ENCODE data around the gene CCDC9B.

DNA sequence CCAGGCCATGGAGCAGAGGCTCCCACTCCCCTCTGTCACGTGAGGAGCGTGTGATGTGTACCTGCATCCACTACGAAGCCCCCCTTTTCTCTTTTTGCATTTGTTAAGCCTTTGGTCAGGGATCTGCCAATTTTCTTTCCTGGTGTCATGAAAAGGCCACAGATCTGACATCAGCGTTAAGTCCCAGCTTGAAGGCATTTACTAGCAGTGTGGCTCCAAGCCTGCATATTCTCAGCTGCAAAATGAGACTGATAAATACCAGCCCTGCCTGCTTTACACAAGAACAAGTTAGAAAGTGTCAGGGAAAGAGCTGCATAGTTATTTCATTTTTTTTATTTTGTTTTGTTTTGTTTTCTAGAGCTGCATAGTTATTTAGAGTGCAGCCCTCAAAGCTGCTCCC, 55.6 kb downstream of the CCDC9B start:
- TF ChIP-seq POLR2A (IDR thresholded peaks at IDR 0.05; ENCODE audit: low read depth, low read length) (no peak), CEBPB (IDR thresholded peaks at IDR 0.05; ENCODE audit: low read depth, low read length) (no peak), SMC3 (IDR thresholded peaks at IDR 0.05; ENCODE audit: low read depth, low read length) (no peak), RFX5 (IDR thresholded peaks at IDR 0.05; ENCODE audit: low read depth, low read length) (no peak), RAD21 (IDR thresholded peaks at IDR 0.05; ENCODE audit: low read length) (no peak), CHD1 (IDR thresholded peaks at IDR 0.05; ENCODE audit: low read depth, low read length) (no peak), RCOR1 (IDR thresholded peaks at IDR 0.05; ENCODE audit: insufficient replicate concordance, low read length) (no peak), MAFK (IDR thresholded peaks at IDR 0.05; ENCODE audit: low read depth, low read length) (no peak), MAZ (IDR thresholded peaks at IDR 0.05; ENCODE audit: borderline replicate concordance, low read depth, low read length) (no peak), MXI1 (IDR thresholded peaks at IDR 0.05; ENCODE audit: borderline replicate concordance, low read depth, low read length) (no peak), NFE2L2 (IDR thresholded peaks at IDR 0.05; ENCODE audit: low read depth, low read length) (no peak), USF2 (IDR thresholded peaks at IDR 0.05; ENCODE audit: low read depth, low read length) (no peak), FOS (IDR thresholded peaks at IDR 0.05; ENCODE audit: low read depth, low read length) (no peak)
- TF ChIP-seq, protein P1, sequence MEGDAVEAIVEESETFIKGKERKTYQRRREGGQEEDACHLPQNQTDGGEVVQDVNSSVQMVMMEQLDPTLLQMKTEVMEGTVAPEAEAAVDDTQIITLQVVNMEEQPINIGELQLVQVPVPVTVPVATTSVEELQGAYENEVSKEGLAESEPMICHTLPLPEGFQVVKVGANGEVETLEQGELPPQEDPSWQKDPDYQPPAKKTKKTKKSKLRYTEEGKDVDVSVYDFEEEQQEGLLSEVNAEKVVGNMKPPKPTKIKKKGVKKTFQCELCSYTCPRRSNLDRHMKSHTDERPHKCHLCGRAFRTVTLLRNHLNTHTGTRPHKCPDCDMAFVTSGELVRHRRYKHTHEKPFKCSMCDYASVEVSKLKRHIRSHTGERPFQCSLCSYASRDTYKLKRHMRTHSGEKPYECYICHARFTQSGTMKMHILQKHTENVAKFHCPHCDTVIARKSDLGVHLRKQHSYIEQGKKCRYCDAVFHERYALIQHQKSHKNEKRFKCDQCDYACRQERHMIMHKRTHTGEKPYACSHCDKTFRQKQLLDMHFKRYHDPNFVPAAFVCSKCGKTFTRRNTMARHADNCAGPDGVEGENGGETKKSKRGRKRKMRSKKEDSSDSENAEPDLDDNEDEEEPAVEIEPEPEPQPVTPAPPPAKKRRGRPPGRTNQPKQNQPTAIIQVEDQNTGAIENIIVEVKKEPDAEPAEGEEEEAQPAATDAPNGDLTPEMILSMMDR (conservative IDR thresholded peaks at IDR 0.05; ENCODE audit: low read depth, low read length) = no peak

Measured in IMR-90 (cell line).